GM18520 (cell line): ENCODE measurements around the gene PTRH1.

Source experiments
- ATAC-seq: cut with Tn5 transposase; IDR thresholded peaks from one replicate; pipeline ENCODE4 v1.9.1; 2021; ENCODE audit not compliant: unreplicated experiment

Gene PTRH1

DNA sequence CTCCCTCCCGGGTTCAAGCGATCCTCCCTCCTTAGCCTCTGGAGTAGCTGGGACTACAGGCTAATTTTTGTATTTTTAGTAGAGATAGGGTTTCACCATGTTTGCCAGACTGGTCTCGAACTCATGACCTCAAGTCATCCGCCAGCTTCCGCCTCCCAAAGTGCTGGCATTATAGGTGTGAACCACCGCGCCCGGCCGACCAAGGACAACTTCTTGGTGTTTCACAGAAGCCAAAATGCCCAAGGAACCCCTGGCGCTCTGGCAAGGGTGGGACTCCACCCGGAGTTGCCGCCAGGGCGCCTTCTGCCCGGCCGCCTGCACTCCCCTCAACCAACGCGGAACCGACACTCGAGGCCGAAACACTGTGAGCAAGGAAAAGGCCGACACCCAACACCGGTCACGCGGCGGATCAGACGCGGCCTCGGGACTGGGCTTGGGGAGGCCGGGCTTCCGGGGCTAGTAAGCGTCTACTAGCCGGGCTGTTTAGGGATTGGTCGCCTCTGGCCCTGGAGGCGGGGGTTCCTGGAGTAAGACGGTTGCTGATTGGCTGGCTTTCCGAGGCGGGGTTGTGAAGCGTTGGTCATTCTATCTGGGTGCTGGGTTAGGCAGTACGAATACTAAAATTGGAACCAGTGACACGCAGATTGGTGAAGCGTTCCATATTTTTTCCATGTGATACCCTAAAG is 16.3 kb downstream of the PTRH1 start:
- no peak for ATAC-seq

DNA sequence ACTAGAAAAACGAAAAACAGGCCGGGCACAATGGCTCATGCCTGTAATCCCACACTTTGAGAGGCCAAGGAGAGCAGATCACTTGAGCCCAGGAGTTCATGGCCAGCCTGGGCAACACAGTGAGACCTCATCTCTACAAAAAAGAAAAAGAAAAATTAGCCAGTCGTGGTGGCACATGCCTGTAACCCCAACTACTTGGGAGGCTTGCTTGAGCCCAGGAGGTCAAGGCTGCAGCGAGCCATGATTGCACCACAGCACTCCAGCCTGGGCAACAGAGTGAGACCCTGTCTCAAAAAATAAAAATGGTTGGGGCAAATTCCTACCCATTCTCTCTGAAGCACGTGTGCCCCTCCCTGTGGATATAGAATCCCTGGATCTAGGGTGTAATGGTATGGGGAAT is 17.1 kb downstream of the PTRH1 start:
- no peak for ATAC-seq

GRCh38 chr9:127697575-127697974 is 17.9 kb downstream of the PTRH1 start:
- ATAC-seq: no peak

- no peak for ATAC-seq
Measured at GRCh38 chr9:127694890-127695720, 20.4 kb downstream of the PTRH1 start.

GRCh38 chr9:127693697-127694096 is 21.8 kb downstream of the PTRH1 start:
- no peak for ATAC-seq

DNA sequence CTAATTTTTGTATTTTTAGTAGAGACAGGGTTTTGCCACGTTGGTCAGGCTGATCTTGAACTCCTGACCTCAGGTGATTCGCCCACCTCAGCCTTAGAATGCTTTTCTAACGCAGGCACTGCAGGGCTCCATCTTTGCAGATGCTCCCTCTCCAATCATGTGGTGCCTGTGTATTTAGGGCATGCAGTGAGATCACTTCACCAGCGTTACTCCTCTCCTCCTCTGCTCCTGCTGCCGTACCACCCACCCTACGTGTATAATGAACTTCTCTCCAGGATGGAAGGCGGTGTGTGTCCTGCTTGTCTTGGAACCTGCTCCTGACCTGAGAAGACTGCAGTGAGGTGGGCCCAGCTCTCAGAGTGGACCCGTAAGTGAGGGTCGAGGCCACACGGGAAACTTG is 22.3 kb downstream of the PTRH1 start:
- ATAC-seq: no peak

DNA sequence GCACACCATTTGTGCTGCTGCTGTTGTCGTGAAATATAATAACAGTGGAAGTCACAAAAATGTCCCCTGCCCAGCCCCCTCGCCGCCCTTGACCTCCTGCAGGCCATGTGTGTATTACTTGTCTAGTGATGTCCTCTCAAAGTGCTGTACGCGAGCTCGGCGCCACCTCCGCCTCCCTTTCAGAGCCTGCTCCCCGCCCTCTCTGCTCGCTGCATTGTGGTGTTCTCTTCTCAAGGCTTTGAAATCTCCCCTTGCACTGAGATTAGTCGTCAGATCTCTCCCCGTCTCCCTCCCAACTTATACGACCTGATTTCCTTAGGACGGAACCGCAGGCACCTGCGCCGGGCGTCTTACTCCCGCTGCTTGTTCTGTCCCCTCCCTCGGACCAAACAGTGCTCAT is 23.4 kb downstream of the PTRH1 start:
- ATAC-seq: no peak

- ATAC-seq: no peak
Measured at GRCh38 chr9:127690735-127691134, 24.7 kb downstream of the PTRH1 start.

DNA sequence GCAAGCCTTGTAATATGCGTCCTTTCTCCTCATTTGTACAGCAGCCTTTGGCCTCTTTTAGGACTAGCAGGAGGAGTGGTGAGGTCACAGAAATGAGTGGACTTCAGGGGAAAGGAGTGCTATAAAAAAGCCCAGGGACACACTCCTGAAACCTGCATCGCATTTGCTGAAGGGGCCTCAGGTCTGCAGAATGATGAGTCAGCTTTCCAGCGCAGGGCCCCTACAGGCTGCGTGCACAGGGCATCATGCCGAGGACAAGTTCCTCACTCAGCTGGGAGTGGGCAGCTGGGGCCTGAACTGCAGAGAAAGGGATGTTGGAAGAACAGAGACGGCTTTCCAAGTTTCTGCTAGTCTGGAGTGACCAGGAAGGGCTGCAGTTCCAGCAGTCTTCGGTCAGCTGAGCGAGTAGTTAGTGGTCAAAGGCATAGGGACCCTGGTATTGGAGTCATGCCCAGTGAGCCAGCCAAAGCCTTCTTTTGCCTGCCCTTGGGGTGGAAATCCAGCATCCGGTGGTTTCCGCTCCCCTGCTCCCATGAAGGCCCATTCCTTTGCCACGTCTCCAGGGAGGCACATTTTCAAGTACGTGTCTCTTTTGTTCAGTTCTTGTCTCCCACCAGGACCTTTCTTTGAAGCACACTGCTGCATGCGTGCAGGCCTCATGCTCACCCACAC is 26.0 kb downstream of the PTRH1 start:
- ATAC-seq: no peak

DNA sequence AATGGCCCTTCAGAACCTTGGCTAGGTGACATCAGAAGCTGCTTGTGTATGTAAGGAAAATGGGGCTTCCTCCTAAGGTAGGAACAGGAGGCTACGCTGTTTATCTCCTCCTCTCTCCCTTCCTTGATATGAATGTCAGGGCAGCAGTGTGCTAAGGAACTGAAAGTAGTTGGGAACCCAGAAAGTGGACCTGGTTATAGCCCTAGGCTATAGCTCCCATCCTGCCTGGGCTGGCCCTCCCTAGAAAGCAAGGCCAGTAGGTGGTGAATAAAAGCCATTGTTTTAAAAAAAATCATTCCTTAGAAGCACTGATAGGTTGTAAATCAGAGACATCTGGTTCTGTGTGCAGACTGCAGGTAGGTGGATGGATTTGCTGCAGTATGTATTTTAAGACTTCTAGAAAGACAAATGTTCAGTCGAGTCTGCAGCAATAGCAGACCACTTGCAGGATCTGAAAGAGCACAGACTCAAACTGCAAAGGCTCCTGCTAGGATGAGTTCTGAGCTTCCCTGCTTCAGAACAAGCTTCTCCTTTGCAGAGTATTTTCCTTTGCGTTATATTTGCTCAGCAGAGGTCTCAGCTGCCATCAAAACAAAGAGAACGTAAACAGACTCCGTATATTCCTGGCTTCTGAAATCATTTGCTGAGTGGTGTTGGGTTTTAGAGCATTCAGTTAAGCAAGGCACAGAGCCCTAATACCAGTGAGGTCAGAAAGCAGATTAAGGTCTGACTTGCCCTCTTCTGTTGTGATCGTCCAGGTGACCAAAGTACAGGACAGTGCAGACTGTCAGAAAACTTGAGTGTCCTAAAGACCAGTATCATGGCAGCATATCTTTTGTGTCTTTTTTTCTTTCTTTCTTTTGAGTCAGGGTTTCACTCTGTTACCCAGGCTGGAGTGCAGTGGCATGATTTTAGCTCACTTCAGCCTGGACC is 28.7 kb downstream of the PTRH1 start:
- no peak for ATAC-seq

- no peak for ATAC-seq
Measured at GRCh38 chr9:127684576-127684975, 30.9 kb downstream of the PTRH1 start.

DNA sequence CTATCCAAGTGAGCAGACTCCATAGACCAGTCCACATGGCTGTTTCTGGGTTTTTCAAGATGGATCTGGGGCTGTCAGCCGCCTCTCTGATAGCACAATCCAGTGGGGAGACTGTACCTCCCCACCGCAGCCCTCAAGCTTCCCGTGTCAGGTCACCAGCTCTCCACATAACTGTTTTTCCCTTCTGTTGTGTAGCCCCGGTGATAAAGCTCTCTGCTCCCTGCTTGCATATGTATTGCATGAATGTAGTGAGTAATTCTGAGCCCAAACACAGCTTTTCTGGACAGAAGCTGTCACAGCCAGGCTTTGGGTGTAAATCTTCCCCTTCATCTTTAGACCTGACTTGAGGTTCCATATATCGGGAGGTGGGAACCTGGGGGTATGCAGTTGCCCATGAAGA is 31.7 kb downstream of the PTRH1 start:
- ATAC-seq: no peak

GRCh38 chr9:127682351-127683136 is 32.9 kb downstream of the PTRH1 start:
- ATAC-seq: no peak

DNA sequence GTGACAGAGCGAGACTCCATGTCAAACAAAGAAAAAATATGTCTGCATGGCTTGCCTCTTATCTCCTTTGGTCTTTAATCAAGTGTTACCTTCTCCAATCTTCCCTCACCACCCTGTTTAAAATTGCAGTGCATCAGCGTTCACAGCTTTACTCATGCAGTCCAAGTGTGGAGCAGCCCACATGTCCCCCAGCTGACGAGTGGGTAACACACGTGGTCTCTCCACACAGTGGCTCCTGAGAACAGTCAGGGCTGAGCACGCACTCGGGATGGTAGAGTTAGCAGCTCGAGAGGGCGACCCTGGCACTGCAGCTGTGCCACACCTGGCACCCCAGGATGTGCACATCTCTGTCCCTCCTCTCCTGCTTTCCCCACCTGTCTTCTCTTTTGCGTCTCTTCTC is 34.6 kb downstream of the PTRH1 start:
- no peak for ATAC-seq

- no peak for ATAC-seq
Measured at GRCh38 chr9:127680226-127680625, 35.2 kb downstream of the PTRH1 start.

- ATAC-seq: no peak
Measured at GRCh38 chr9:127679506-127679905, 36.0 kb downstream of the PTRH1 start.

DNA sequence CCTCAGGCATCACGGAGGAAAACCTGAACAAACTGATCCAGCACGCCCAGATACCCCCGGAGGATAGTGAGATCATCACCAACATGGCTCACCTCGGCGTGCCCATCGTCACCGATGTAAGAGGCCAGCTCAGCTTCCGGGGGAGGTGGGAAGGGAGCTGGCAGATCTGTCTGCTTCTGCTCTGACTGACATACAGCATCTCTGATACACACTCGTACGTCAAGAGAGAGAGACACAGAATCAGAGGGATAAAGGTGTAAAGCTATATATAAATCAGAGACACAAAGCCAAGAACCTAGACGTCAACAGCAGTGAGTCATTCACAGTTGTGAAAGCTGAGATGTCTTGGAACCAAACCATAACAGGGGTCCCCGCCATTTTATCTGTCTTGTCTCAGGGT is 38.8 kb downstream of the PTRH1 start:
- ATAC-seq: no peak

- no peak for ATAC-seq
Measured at GRCh38 chr9:127673234-127673633, 42.2 kb downstream of the PTRH1 start.

DNA sequence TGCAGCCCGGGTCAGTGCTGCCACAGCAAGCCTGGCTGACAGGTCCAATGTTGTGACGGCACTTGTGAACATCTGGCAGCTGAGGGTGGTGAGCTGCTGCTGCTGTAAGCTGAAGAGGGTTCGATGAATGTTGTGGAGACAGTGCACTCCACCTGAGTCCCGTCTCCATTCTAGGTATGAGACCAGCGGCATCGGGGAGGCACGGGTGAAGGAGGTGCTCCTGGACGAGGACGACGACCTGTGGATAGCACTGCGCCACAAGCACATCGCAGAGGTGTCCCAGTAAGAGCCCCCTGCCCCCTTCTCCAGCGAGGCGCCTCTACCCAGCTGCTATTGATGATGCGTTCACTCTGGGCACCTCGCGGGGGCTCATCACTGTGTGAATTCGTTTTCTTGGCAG is 47.6 kb downstream of the PTRH1 start:
- no peak for ATAC-seq
